ENCODE measurements around the gene OR56A3. TPM values are rescaled to one million over a fixed set of nuclear protein-coding genes. Genes with fewer than 3 reads are reported as not detected.

OR56A3 gene
- total and polyA plus RNA-seq, 2 of the 4 experiments (the other 2 are of a cell fraction) = not detected

GRCh38 chr11:5899534-5899933 is 42.5 kb upstream of the OR56A3 start:
- ChIA-PET CTCF (no interaction called here), POLR2A (ENCODE audit: unreplicated experiment) (no interaction called here)
- Histone ChIP-seq H3K4me2 (ENCODE audit: low read depth, low read length) (no peak overlapping the region), H2BK15ac (ENCODE audit: low read depth, low read length) (no peak overlapping the region), H4K8ac (ENCODE audit: low read depth in 2 of 2, low read length in 2 of 2) (no peak overlapping the region), H2BK5ac (ENCODE audit: low read depth, low read length, poor library complexity, severe bottlenecking) (no peak overlapping the region), H3K18ac (ENCODE audit: low read depth, low read length) (no peak overlapping the region), H4K91ac (ENCODE audit: insufficient read depth, low read depth, low read length) (no peak overlapping the region), H3K27ac (ENCODE audit: insufficient read depth, low read length) (no peak overlapping the region), H2AFZ (replicated peaks; ENCODE audit: low read length, poor library complexity) (no peak overlapping the region), H3K27me3 (ENCODE audit: control insufficient read depth, insufficient read depth, low read length) (no peaks in the 10 kb centered on the region), H2BK120ac (ENCODE audit: low read depth, low read length) (no peak overlapping the region), H3K9ac (ENCODE audit: low read depth, low read length) (no peak overlapping the region), H3K9me1 (ENCODE audit: insufficient read depth, low read length) (no peaks in the 10 kb centered on the region), H2AK9ac (replicated peaks; ENCODE audit: low read depth, low read length, poor library complexity) (no peak overlapping the region), H3K14ac (replicated peaks; ENCODE audit: low read depth, low read length) (no peak overlapping the region), H3K36me3 (ENCODE audit: control insufficient read depth, insufficient read depth, low read length) (no peaks in the 10 kb centered on the region), H3K4me3 (ENCODE audit: insufficient read depth, low read depth, low read length) (no peak overlapping the region), H4K20me1 (ENCODE audit: insufficient read depth, low read length) (no peaks in the 10 kb centered on the region), H3K56ac (ENCODE audit: extremely low read depth, insufficient read depth, low read length) (no peak overlapping the region), H3K79me1 (ENCODE audit: low read depth in 1 of 2, low read length in 2 of 2) (no peaks in the 10 kb centered on the region), H2BK20ac (ENCODE audit: low read depth, low read length) (no peak overlapping the region), H3K4ac (ENCODE audit: low read depth, low read length) (no peak overlapping the region), H4K5ac (ENCODE audit: low read depth, low read length) (no peak overlapping the region), H3K23ac (ENCODE audit: low read depth, low read length) (no peak overlapping the region), H3K9me3 (ENCODE audit: control insufficient read depth, insufficient read depth, low read length) (peaks cover 2% of the 10 kb centered on the region; the same call in 1 of the 2 replicates), H2AK5ac (ENCODE audit: low read depth, low read length) (no peak overlapping the region), H3K4me1 (ENCODE audit: control insufficient read depth, insufficient read depth, low read length) (no peaks in the 10 kb centered on the region)
- in situ Hi-C loops (cut with MboI; ENCODE audit: low sequenced_read_pairs) (no loop called here), dilution Hi-C loops (cut with HindIII; ENCODE audit: low sequenced_read_pairs, unreplicated experiment) (no loop called here), intact Hi-C loops (cut with micrococcal nuclease) (loop anchor here (10.0 kb wide), 1 partner anchor 425 kb away; no protein-coding TSS in a partner anchor)
- ATAC-seq (ENCODE audit: low read depth) (no peak), DNase-seq (no peak)
- no TSS peak for BruUV-seq (replicated peaks)
- WGBS, 2 experiments (ENCODE audit: extremely low coverage in 2 of 2, insufficient read length in 1 of 2) = no CpG with 5 or more reads among the region's 2 CpGs
- no peak for TF ChIP-seq RAD21 (IDR thresholded peaks at IDR 0.05; ENCODE audit: low read length)
- no peak for TF ChIP-seq SMC3 (IDR thresholded peaks at IDR 0.05; ENCODE audit: low read depth, low read length)
- no peak for TF ChIP-seq POLR2A (IDR thresholded peaks at IDR 0.05; ENCODE audit: low read depth, low read length)
